Activated CD8-positive, alpha-beta memory T cell treated with anti-CD3 and anti-CD28 coated beads for 1 hour (primary cell): Measurements from ENCODE around the gene RAC3.

ENCODE experiments used
- DNase-seq, 2 donors: peaks; one replicate each; pipeline ENCODE4 v3.0.0-alpha.2; 2020; ENCODE audit warnings: low read depth in 1 of 2; ENCODE audit errors: extremely low read depth in 1 of 2

The RAC3 gene

DNA sequence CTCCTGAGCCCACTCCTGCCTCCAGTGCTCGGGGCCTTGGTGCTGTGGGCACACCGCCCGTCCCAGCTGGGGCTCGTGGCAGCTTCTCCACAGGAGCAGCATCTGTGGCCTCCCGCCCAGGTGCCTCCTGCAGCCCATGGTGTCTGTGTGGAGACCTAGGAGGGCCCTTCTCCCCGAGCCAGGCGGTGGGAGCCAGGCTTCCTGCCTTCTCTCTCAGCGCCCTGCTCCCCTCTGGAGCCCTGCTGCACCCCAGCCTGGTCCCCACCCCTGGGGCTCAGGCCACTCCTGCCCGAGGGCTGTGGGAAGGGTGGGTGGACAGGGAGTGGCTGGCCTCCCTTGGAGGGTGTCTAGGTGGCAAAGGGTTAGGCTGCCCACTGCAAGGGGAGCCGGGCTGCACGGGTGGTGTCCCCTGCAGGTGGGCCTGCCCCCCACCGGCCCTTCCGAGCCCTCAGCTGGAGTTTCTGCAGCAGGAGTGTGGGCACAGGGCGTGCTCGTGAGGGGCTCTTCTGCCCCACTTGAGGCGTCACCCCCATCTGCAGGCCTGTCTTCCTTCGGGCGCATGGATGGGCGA is 19.8 kb upstream of the RAC3 start:
- no peak for DNase-seq

DNA sequence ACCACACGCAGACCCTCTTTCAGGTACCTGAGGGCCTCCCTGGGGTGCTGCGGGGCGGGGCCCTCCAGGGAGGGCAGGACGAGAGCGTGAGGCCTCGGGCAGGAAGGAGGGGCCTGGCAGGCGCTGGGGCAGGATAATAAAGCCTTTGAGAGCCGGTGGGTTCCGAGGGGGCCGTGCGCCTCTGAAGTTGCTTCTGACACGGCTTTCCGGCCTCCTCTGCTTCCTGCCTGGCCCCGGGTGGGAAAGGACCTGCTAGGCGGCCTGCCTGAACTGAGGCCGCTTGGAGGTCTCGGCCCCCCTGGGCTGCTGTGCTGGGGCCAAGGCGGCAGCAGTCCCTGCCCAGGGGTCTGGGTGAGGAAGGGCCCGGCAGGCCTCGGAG is 19.2 kb upstream of the RAC3 start:
- DNase-seq: no peak

DNA sequence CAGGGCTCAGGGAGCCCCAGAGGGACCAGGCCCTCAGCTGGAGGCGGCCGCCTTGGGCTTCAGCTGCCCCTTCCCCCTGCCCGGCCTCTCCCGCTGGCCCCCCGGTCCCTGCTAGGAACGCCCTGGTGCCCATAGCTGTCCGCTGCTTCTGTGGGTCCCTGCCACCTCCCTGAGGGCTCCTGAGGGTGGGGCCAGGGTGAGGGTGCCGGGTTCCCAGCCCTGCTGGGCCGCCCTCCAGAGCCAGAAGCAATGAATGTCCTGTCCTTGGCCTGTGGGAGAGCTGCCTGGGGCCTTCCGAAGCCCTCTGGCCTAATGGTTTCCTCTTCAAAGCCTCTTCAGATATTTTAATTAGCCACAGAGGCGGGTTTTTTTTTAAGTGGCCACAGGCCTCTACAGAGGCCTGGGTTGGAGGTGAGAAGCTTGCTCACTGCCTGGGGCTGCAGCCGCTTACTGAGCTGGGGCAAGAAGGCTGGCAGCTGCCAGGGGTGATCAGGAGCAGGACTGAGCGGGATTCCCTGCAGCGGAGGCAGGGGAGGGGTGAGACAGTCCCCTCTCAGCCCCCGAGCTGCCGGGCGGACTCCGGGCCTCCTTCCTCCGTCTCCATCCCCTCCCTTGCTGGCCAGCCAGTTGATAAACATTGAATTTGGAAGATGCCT is 18.7 kb upstream of the RAC3 start:
- DNase-seq: no peak

DNA sequence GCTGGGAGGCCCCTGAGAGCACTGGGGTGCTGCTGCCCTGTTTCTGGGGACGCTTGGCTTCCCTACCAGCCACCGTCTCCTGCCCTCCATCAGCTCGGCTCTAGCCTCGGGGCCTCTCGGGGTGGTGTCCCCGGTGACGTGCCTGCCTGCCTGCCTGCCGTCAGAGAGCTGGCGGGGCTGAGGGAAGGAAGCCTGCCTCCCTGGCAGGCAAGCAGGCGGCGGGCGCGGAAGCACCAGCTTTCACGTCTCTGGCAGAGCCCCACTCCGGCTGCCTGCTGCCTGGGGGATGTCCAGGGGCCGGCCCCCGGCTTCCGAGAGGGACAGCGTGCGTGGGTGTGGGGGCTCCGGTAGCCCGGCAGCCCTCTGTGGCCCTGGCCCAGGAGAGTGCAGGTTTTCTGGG is 18.1 kb upstream of the RAC3 start:
- no peak for DNase-seq

DNA sequence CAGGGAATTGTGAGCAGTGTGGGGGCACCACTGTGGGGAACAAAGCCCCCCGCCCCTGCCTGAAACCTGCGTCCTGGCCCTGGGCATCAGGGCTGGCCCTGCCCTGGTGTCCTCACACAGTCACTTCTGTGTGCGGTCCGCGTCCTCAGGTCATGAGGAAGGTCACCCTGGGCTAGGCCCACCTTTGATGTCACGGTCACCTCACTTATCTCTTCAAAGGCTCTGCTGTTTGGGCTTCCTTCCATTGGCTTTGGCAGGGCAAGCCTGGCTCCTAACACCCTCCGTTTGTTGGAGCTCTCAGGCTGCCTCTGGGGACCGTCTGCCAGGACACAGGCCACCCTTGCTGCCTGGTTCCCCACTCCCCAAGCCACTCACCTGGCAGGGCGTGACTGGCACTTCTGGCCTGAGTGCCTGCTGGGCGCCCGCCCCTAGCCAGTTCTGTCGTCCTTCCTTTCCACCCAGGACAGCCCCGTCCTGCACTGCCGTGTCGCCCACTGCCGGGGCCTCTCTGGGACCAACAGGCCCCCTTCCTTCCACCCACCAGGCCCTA is 17.6 kb upstream of the RAC3 start:
- DNase-seq: no peak

DNA sequence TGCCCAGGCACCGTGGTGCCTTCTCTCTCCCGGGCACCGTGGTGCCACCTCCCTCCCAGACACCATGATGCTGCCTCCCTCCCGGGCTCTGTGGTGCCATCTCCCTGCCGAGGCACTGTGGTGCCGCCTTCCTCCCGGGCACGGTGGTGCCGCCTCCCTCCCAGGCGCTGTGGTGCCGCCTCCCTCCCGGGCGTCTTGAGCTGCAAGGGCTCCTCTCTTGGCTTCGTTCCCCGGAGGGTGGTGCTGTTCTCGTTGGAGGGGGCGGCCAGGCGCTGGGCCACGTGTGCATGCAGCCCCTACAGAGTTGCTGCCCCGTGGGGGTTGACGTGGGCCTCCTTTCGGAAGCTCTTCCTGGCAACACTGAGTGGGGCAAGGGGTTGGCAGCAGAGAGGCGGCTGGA is 17.0 kb upstream of the RAC3 start:
- no peak for DNase-seq

DNA sequence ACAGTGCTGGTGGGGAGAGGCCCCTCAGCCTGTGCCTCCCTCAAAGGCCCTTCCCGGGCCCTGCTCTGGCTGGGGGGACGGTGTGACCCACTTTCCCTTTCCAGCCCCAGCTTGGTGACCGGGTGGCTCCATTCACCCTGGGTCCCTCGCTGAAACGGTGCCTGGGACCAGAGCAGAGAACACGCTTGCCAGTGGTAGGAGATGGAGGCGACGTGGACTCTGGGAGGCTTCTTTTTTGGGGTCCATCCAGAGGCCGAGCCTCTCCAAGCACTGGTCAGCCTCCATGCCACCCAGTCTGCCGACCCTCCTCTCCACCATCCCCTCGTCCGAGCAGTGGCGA is 16.5 kb upstream of the RAC3 start:
- no peak for DNase-seq

DNA sequence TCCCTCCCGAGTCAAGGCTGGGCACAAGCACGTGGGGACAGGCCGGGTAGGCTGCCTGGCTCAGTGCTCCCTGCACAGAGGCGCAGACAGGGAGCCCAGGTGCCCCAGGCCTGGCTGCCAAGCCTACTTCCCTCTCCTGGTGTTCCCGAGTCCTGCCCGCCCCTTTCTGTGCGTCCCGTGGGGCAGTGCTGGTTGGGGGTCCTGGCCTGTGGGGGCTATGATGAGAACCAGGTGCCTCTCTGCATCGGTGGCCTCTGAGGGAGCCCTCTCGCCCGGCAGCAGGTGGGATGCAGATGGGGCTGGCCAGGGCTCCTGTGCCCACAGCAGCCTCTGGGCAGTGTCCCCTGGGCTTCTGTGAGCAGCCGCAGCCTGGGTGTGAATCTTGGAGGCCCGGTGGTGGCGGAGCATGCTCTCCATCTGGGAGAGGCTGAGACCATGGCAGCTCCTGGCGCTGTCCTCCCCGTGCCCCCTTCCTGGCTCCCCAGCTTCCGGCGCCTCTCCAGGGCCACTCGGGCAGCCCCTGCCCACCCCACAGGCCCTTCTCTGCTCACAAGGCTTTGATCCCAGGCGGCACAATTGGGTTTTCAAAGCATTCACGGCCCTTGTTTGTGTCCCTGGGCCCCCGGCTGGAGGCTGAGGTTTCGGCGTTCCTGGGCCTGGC is 16.0 kb upstream of the RAC3 start:
- DNase-seq: no peak

DNA sequence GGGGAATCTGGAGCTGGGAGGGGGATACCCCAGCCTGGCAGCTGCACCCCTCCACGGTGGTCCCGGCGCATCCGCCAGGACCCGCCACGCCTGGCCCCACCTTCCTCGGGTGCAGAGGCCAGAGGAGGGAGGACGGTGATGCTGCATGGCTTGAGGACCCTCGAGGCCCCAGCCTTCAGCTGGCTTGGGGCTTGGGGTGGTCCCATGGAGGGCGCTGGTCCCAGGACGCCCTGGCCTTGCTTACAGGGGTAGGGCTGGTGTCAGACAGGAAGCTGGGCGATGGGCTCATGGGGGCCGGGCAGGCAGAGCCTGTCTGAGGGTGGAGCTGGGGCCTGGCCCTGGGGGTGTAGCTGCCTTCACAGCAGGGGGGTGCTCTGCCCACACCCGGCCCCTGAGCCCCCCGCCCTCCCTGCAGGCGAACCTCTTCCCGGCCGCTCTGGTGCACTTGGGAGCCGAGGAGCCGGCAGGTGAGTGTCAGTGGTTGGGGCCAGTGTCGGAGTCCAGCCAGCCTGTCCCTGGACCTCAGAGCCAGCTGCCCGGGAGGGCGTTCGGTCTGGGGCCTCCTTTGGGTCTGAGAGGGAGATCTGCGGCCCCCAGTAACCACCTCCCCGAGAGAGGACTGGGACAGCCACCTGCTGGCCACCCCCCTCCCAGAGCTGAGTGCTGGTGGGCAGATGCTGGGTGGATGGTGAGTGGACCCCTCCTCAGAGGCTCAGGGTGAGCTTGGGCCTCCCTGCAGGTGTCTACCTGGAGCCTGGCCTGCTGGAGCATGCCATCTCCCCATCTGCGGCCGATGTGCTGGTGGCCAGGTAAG is 15.2 kb upstream of the RAC3 start:
- no peak for DNase-seq

DNA sequence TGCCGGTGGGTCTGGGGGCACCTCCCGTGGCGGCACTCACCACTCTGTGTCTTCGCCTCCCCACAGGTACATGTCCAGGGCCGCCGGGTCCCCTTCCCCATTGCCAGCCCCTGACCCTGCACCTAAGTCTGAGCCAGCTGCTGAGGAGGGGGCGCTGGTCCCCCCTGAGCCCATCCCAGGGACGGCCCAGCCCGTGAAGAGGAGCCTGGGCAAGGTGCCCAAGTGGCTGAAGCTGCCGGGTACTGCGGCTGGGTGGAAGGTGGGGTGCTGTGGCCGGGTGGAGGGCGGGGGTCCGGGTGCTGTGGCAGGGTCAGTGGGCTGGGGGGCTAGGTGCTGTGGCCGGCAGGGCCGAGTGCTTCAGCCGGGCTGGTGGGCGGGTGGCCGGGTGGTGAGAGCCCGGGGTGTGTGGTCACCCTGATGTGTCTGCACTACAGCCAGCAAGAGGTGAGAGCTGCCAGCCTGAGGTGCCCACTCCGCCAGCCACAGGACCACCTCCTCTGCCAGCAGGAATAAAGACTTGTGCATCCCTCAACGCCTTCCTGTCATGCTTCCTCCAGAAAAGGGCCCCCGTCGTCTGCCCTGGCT is 14.5 kb upstream of the RAC3 start:
- no peak for DNase-seq

DNA sequence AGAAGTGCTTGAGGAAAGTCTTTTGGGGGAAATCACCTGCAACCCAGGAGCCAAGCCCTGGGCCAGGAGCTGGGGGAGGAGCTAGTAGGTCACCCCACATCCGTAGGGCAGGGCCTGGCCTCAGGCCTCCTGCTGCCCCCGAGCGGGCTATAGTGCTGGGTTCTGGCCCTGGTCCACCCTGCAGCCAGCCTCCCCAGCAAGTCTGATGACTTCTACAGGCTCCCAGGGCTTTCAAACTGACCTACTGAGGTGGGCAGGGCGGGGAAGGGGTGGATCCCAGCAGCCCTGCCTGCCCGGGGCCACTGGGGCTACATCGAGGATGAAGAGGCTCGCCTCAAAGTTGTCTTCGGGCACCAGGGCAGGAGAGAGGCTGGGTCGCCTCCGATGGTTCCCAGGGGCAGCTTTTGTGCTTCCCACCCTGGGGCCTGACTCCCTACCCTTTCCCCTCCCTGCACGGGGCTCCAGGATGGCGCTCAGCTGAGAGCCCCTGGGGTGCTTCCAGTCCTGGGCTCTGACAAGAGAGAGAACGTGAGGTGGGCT is 13.8 kb upstream of the RAC3 start:
- no peak for DNase-seq

DNA sequence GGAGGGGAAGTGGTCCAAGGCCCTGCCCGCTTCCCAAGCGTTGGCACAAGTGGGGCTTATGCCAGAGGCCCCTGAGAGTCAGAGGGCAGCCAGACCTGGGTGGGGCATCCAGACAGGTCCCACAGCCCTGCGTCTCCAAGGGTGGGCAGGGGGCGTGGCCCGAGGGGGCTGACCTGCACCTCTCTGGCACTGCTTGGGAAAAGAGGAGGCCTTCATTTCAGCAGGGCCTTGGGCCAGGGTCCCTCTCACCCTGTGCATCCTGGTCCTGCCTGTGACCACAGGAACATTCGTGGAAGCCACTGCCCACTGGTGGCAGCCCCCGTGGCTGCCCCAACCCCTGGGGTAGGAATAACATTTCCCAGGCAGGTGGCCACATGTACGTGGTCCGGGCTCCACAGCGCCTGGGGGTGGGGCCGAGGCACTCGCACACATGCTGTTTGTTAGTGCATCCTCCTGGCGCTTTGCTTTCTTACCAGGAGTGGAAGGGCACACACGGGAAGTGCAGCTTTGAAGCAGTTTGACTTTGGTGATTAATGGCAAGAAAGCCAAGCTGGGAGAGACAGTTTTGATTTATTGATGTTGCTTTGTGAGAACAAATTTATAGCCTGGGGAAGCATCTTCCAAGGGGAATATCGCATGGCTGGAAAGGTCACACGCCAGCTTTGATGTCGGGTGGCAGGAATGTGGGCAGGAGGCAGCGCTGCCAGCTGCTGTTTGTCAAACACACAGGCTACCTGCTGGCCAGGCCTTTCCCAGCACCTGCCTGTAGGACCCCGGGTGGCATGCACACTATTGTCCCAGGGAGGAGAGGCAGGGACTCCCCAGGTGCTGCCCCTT is 13.1 kb upstream of the RAC3 start:
- DNase-seq: no peak

DNA sequence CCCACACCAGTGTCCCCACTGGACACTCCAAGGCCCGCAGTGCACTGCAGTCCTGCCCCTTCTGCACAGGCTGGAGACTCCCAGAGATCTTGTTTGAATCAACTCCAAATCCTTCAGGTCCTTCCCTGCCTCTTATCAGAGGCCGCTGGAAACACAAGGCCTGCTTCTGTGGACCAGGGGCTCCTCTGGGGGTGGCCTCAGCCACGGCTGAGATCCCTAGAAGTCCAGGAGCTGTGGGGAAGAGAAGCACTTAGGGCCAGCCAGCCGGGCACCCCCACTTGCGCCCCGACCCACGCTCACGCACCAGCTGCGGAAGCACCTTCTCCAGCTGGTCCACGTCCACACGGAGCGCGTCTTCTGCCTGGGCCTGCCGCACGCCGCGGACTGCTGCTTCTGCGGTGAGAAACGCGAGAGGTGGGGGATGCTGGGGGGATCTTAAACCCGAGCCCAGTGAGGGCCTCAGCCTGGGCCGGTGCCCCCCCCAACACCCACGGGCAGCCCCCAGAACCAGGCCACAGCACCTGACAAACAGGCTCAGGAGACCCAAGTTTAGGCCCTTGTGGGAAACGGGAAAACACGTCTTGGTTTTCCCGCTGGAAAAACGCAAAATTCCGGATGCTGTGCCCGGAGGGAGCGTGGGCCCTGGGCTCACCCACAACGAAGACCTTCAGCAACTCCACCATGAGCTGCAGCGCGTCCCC is 12.3 kb upstream of the RAC3 start:
- no peak for DNase-seq

DNA sequence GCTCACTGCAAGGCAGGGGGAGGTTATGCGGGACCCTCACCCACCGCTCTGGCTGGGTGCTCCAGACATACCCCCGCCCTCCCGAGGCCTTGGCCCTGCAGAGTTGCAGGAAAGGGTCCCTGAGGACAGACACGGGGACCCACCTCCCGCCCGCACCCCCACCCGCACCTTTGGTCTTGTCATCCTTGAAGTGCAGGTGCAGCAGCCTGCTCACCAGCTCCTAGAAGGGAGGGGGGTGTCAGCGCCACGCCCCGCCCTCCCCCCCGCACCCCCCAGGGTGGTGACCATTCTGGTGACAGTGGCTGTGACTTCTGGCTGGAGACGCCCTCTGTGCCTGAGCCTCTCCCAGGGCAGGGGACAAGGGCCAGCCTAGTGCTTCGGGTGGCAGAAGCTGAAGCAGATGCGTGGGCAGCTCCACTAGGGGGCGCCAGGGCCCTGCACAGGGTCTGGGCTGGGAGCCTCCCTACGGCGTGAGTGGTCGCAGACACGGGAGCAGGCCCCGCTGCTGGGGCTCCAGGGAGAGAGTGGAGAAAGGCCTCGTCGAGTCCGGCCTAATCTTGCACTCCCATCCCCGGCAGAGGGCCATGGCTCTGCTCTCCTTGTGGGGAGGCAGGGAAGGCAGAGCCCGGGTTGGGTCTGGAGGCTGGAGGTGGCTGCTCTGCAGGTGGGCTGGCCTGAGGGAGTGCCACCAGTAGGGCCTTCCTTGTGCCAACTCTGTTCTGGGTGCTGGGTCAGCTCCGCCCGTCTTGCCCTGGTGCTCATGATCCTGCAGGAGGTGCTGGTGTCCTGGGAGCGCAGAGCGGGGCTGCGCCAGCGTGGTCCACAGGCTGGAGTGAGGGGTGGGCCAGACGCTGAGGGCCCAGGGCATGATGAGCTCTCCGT is 11.5 kb upstream of the RAC3 start:
- peak in 1 of 2 donors; percentile 57 for DNase-seq

DNA sequence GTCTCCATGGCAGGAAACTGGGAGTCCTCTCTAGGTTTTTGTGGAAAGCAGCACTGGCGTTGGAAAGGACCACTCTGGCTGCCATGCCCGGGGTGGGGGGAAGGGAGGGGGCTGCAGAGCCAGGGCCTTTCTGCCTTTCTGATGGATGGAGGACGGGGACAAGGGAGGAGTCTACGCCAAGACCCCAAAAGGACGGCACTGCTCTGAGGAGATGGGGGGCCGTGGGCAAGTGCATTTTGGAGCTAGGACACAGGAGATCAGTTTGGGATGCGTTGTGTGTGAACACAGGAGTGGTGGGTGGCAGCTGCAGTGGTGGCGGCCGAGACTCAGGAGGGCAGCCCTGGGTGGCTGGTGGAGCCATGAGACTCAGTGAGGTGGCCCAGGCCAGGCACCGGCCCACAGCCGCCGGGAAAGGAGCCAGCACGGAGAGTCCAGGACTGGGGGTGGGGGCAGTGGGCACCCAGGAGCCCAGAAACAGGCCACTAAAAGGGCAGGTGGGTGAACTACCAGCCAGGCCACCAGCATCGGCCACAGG is 10.8 kb upstream of the RAC3 start:
- no peak for DNase-seq

DNA sequence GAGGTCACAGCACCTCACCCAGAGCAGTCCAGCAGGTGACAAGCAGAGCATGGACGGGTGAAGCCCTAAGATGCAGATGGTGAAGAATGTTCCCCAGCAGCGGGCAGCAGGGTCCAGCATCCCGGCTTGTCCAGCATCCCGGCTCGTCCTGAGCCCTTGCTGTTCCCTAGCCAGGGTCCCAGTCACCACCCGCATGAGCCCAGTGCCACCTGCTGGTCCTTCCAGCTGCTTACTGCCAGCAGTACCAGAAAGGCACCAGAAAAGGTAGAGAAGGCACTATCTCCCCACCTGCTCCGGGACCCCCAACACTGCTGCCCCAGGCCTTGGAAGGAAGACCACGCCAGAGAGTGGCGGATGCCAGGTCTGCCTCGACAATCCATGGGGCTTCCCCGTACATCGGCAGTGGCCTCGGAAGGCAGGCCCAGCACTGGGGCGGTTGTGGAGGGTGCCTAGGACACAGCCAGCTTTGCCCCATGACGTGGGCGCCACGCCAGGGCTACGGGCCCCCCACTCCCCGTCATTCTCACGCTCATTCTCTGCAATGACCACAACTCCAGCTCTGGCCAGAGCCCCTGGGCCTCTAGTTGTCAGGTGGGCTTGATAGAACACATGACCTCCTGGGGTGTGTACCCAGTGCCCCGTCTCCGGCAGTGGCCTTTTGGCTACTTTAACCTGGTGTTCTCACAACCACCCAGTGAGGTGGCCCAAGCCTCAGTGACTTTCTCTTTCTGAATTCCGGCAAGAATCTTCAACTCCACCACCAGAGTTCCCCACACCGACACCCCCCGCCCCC is 10.2 kb upstream of the RAC3 start:
- DNase-seq: peak; percentile 27 to 32

DNA sequence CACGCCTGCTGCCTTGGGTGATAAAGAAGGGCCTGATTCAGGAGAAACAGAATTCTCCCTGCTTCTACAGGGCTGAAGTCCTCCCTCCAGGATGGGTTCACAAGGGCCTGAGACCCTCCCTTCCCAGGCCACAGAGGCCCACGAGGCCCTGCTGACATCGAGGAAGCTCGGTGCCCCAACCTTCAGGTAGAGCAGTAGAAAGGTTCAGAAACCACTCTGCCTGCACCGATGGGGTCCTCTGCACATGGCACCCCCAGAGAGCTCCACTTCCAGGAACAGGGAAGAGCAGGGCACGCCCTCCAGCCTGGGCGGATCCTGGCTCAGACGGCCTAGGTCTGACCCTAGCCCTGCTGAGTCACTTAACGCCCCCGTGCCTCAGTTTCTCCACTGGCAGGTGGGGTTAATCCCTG is 9.6 kb upstream of the RAC3 start:
- DNase-seq: no peak
